Right atrium auricular region (tissue), 2 donors: ENCODE data around the gene GSS. TPM values are rescaled to one million over a fixed set of nuclear protein-coding genes. Genes with fewer than 3 reads are reported as not detected.

Experiments used
- DNase-seq: peaks from one replicate; pipeline ENCODE4 v3.0.0-alpha.2; 2019; ENCODE audit warnings: low spot score
- H3K27ac ChIP-seq, 2 donors: fragments of 200-600 bp; sonication (generic); 1 replicate in 1 of 2; 2 replicates in 1 of 2; pipeline ENCODE4 v1.5.1; 2016 to 2019
- H3K27me3 ChIP-seq, 2 donors: fragments of 200-600 bp; sonication (generic); one replicate each; pipeline versions ENCODE4 v1.5.1 to v1.6.0; 2017 to 2019
- H3K36me3 ChIP-seq: fragments of 200-600 bp; sonication (generic); one replicate; pipeline ENCODE4 v1.5.1; 2016
- H3K4me1 ChIP-seq, 2 donors: fragments of 200-600 bp; sonication (generic); one replicate each; pipeline versions ENCODE4 v1.5.1 to v1.6.0; 2017 to 2019
- H3K4me3 ChIP-seq, 2 donors: fragments of 200-600 bp; sonication (generic); 1 replicate in 1 of 2; 2 replicates in 1 of 2; pipeline ENCODE4 v1.5.1; 2017 to 2019; ENCODE audit warnings: mild to moderate bottlenecking in 1 of 2, moderate library complexity in 1 of 2
- H3K9me3 ChIP-seq, 2 donors: fragments of 200-600 bp; sonication (generic); one replicate each; pipeline ENCODE4 v1.5.1; 2019
- CTCF ChIP-seq, 2 donors: fragments of 200-600 bp; sonication (generic); IDR thresholded peaks; one replicate each; pipeline ENCODE4 v1.5.1; 2019; ENCODE audit warnings: antibody characterized with exemption in 2 of 2
- total RNA-seq, 2 donors: library from RNA; depleted of rRNA; stranded (reverse); fragments of >200 nt; gene quantifications; one replicate each; pipeline ENCODE4 v1.1.0, GENCODE V29; 2016

The GSS gene
- total RNA-seq, 2 donors from 2014 or later, result 23.0 to 38.3 TPM

GRCh38 chr20:34940081-34940481 lies 15.5 kb downstream of the GSS start:
- DNase-seq, result no peak
- Histone ChIP-seq H3K36me3 (peaks cover 12% of the 10 kb centered on the region), H3K27ac (peak overlapping the region; percentile 77 to 87), H3K9me3 (no peaks in the 10 kb centered on the region), H3K4me3 (no peak overlapping the region), H3K4me1 (peaks cover 0 to 26% of the 10 kb centered on the region in 2 donors), H3K27me3 (no peaks in the 10 kb centered on the region)
- TF ChIP-seq CTCF (IDR thresholded peaks at IDR 0.05), result no peak

DNA sequence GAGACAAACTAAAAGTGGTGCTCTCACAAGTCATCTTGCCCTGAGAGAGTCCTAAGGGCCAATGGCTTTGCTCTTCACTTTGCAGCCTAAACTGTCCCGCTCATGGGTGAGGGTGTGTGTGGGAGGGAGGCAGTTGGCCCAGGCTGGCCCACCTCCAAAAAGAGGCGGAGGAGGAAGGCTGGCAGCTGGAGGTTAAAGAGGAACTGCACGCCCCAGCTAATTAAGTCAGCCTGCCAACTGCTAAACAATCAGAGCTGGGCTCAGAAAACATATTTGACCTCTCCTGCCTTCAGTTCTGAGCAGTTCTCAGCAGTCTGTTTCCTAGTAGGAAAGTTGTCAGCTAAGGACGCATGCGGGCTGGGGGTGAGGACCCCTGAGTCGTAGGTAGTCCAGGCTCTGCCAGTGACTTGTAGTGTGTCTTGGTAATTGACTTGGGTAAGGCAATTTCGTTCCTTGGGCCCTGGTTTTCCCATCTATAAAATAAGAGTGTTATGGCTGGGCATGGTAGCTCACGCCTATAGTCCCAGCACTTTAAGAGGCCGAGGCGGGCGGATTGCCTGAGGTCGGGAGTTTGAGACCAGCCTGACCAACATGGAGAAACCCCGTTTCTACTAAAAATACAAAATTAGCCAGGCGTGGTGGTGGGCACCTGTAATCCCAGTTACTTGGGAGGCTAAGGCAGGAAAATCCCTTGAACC lies 17.0 kb downstream of the GSS start:
- DNase-seq, result no peak
- Histone ChIP-seq H3K27me3 (no peaks in the 10 kb centered on the region), H3K4me3 (no peak overlapping the region), H3K4me1 (peaks cover 0 to 26% of the 10 kb centered on the region in 2 donors), H3K27ac (peak overlapping the region; percentile 77 to 87), H3K9me3 (no peaks in the 10 kb centered on the region), H3K36me3 (peaks cover 12% of the 10 kb centered on the region)
- TF ChIP-seq CTCF (IDR thresholded peaks at IDR 0.05), result no peak

DNA sequence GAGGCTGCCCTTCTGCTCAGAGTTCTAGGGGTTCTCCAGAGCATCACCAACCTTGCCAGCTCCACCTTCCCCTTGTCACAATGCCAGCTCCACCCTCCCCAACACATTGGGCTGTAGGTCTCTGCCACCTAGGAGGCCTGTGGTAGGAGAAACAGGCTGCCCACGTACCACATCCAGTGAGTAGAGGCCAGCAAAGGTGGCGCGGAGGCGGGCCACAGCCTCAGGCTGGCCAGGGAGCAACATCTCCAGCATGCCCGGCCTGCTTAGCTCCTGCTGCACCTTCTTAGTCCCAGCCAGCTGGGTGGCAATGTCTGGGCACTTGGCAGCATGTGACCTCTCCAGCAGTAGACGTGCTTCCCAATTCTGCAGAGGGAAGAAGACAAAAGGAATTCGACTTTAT lies 23.8 kb downstream of the GSS start:
- TF ChIP-seq CTCF (IDR thresholded peaks at IDR 0.05), result no peak
- no peak overlapping the region for H3K4me3 ChIP-seq
- no peak overlapping the region for H3K27ac ChIP-seq
- H3K36me3 ChIP-seq, result peaks cover 40% of the 10 kb centered on the region
- no peaks in the 10 kb centered on the region for H3K27me3 ChIP-seq
- DNase-seq, result no peak
- H3K9me3 ChIP-seq, result no peaks in the 10 kb centered on the region
- H3K4me1 ChIP-seq, result no peaks in the 10 kb centered on the region

- DNase-seq, result no peak
- no peak for TF ChIP-seq CTCF (IDR thresholded peaks at IDR 0.05)
- H3K36me3 ChIP-seq, result peaks cover 72% of the 10 kb centered on the region
- no peaks in the 10 kb centered on the region for H3K27me3 ChIP-seq
- no peaks in the 10 kb centered on the region for H3K4me1 ChIP-seq
- H3K9me3 ChIP-seq, result no peaks in the 10 kb centered on the region
- no peak overlapping the region for H3K4me3 ChIP-seq
- H3K27ac ChIP-seq, result no peak overlapping the region
These were observed 27.2 kb downstream of the GSS start for GRCh38 chr20:34928411-34928810.

DNA sequence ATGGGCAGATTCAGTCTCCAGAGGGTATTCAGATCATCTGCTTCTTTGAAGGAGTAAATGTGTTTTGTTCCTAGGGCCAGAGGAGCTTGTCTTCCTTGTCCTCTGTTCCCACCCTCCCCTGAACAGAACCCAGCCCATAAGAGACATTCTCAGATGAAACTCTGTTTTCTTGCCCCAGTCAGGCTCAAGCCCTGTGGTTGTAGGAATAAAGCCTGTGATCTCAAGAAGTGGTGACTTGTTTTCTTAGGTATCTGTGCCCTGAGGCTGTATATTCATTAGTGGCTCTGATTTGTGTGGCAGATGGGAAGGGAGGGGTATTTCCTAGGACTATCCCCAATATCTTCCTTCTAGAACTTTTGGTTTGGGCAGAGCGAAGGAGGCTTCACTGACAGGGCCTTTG lies 27.9 kb downstream of the GSS start:
- peaks cover 0 to 6% of the 10 kb centered on the region in 2 donors for H3K4me1 ChIP-seq
- peaks cover 76% of the 10 kb centered on the region for H3K36me3 ChIP-seq
- no peak overlapping the region for H3K4me3 ChIP-seq
- DNase-seq, result no peak
- TF ChIP-seq CTCF (IDR thresholded peaks at IDR 0.05), result no peak
- H3K9me3 ChIP-seq, result no peaks in the 10 kb centered on the region
- H3K27ac ChIP-seq, result no peak overlapping the region
- no peaks in the 10 kb centered on the region for H3K27me3 ChIP-seq

DNA sequence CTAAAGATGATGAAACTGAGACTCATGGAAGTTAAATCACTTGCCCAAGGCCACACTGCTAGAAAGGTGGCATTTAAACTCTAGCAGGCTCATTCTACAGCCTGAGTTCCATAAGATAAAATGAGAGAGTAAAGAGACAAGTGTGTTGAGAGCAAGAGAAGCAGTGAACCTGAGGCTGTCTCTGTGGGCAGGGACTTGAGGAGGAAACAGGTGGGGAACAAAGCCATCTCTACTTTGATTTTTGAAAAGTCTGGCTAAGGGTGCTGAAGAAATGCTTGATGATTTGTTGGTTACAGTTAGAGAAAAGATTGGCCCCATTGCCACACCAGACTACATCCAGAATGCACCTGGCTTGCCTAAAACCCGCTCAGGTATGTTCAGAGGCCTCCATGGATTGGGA lies 29.0 kb downstream of the GSS start:
- no peak for DNase-seq
- no peak overlapping the region for H3K4me3 ChIP-seq

More for the DNA sequence above, 29.0 kb downstream of the GSS start:
- Histone ChIP-seq H3K27me3 (no peaks in the 10 kb centered on the region), H3K9me3 (no peaks in the 10 kb centered on the region), H3K4me1 (peaks cover 0 to 17% of the 10 kb centered on the region in 2 donors), H3K36me3 (peaks cover 76% of the 10 kb centered on the region), H3K27ac (no peak overlapping the region)
- TF ChIP-seq CTCF (IDR thresholded peaks at IDR 0.05), result no peak
